ENCODE measurements around the gene GSTA2.
A peak's percentile ranks its signal among the peaks of the same experiment; 100 is the strongest.
"Not testable (repeated sequence)": the region's sequence is repeated elsewhere in the genome, so short reads cannot be mapped to it uniquely, and the experiment has no call there.

Gene GSTA2

DNA sequence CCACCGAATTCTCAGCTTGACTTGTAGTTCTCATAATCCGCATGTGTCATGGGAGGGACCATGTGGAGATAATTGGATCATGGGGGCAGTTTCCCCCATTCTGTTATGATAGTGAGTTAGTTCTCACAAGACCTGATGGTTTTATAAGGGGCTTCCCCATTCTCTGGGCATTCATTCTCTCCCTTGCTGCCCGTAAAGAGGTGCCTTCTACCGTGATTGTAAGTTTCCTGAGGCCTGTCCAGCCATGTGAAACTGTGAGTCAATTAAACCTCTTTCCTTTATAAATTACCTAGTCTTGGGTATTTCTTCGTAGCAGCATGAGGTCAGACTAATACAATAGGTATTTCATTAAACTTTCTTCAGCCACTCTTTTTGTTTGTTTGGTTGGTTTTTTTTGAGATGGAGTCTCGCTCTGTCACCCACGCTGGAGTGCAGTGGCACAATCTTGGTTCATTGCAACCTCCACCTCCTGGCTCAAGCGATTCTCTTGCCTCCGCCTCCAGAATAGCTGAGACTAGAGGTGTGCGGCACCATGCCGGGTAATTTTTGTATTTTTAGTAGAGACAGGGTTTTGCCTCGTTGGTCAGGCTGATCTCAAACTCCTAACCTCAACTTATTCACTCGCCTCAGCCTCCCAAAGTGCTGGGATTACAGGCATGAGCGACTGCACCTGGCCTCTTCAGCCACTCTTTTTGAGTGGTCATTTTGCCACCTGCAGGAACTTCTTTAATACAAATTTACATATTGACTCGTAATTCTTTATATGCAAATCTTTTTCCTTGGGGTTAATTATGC lies 36.3 kb downstream of the GSTA2 start:
- Histone ChIP-seq H3K9me3 (ENCODE audit: control insufficient read depth, low read length) (no peaks in the 10 kb centered on the region), H3K36me3 (ENCODE audit: control insufficient read depth, insufficient read depth, low read length) (no peaks in the 10 kb centered on the region), H3K4me1 (ENCODE audit: control insufficient read depth, insufficient read depth, low read length, poor library complexity, severe bottlenecking) (no peaks in the 10 kb centered on the region), H3K27me3 (replicated peaks; ENCODE audit: control insufficient read depth, insufficient read depth, low read length, poor library complexity, severe bottlenecking) (no peaks in the 10 kb centered on the region), H3K4me3 (ENCODE audit: insufficient read depth, low read depth, low read length, poor library complexity, severe bottlenecking) (no peak overlapping the region), H3K27ac (ENCODE audit: insufficient read depth, low read length, poor library complexity, severe bottlenecking) (no peak overlapping the region)
- no peak for DNase-seq

DNA sequence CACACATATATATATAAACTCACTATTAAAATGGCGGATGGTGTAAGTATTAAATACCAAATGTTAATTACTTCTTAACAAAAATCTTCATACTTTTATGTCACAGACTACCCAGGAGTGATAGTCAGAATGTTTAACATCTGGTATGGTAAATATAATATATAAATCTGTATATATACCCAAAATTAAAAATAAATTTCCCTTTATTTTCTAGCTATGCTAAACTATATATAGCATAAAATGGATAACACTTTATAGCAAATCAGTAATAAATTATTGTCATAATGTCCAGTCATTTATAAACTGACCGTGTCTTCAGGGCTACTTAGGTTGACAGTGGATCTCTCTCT lies 37.1 kb downstream of the GSTA2 start:
- Histone ChIP-seq H3K4me3 (ENCODE audit: insufficient read depth, low read depth, low read length, poor library complexity, severe bottlenecking) (no peak overlapping the region), H3K36me3 (ENCODE audit: control insufficient read depth, insufficient read depth, low read length) (no peaks in the 10 kb centered on the region), H3K9me3 (ENCODE audit: control insufficient read depth, low read length) (no peaks in the 10 kb centered on the region), H3K4me1 (ENCODE audit: control insufficient read depth, insufficient read depth, low read length, poor library complexity, severe bottlenecking) (no peaks in the 10 kb centered on the region), H3K27me3 (replicated peaks; ENCODE audit: control insufficient read depth, insufficient read depth, low read length, poor library complexity, severe bottlenecking) (no peaks in the 10 kb centered on the region), H3K27ac (ENCODE audit: insufficient read depth, low read length, poor library complexity, severe bottlenecking) (no peak overlapping the region)
- no peak for DNase-seq

DNA sequence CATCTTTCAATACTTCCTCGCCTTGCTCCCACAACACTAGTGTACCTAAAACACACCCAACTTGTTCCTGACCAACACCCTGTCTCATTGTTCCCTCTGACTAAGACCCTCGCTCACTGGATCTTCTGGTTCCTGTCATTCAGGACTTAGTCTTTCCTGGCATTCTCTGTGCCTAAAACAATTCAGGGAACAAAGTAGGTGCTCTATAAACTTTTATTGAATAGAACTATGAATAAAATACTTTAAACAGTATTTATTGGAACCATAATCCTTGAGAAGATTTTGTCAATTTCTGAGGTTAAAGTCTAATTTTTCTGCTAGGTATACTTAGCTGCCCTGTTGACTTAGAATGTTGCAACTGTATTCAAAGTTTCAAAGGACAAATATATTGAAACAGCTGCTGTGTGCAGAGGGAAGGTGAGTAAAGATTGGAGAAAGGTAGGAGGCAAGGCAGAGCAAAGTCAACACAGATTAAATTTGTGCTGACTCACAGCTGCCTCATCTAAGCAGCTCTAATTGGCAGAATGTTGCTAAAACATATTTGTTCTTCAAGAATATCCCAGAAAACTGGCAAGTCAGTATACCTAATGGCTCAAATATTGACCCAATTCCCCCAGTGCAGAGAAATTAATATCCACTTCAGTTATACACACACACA lies 37.6 kb downstream of the GSTA2 start:
- Histone ChIP-seq H3K27ac (ENCODE audit: insufficient read depth, low read length, poor library complexity, severe bottlenecking) (no peak overlapping the region), H3K9me3 (ENCODE audit: control insufficient read depth, low read length) (no peaks in the 10 kb centered on the region), H3K36me3 (ENCODE audit: control insufficient read depth, insufficient read depth, low read length) (no peaks in the 10 kb centered on the region), H3K4me3 (ENCODE audit: insufficient read depth, low read depth, low read length, poor library complexity, severe bottlenecking) (no peak overlapping the region), H3K27me3 (replicated peaks; ENCODE audit: control insufficient read depth, insufficient read depth, low read length, poor library complexity, severe bottlenecking) (no peaks in the 10 kb centered on the region), H3K4me1 (ENCODE audit: control insufficient read depth, insufficient read depth, low read length, poor library complexity, severe bottlenecking) (no peaks in the 10 kb centered on the region)
- DNase-seq = no peak

DNA sequence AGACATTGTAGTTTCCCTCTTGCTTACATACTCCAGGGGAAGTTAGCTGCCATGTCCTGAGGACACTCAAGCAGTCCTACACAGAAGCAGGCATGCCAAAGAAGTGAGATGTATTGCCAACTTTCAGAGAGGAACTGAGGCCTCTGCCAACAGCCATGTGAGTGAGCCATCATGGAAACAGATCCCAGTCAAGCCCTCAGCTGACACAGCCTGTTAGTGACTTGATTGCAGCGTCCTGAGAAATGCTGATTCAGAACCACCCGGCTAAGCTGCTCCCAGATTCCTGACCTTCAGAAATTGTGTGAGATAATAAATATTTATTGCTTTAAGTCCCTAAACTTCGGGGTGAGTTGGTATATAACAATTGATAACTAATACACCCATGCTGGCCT lies 38.1 kb downstream of the GSTA2 start:
- no peaks in the 10 kb centered on the region for H3K27me3 ChIP-seq (replicated peaks; ENCODE audit: control insufficient read depth, insufficient read depth, low read length, poor library complexity, severe bottlenecking)
- H3K36me3 ChIP-seq (ENCODE audit: control insufficient read depth, insufficient read depth, low read length) = no peaks in the 10 kb centered on the region
- no peak for DNase-seq
- H3K4me3 ChIP-seq (ENCODE audit: insufficient read depth, low read depth, low read length, poor library complexity, severe bottlenecking) = no peak overlapping the region
- H3K27ac ChIP-seq (ENCODE audit: insufficient read depth, low read length, poor library complexity, severe bottlenecking) = no peak overlapping the region
- no peaks in the 10 kb centered on the region for H3K9me3 ChIP-seq (ENCODE audit: control insufficient read depth, low read length)
- no peaks in the 10 kb centered on the region for H3K4me1 ChIP-seq (ENCODE audit: control insufficient read depth, insufficient read depth, low read length, poor library complexity, severe bottlenecking)

DNA sequence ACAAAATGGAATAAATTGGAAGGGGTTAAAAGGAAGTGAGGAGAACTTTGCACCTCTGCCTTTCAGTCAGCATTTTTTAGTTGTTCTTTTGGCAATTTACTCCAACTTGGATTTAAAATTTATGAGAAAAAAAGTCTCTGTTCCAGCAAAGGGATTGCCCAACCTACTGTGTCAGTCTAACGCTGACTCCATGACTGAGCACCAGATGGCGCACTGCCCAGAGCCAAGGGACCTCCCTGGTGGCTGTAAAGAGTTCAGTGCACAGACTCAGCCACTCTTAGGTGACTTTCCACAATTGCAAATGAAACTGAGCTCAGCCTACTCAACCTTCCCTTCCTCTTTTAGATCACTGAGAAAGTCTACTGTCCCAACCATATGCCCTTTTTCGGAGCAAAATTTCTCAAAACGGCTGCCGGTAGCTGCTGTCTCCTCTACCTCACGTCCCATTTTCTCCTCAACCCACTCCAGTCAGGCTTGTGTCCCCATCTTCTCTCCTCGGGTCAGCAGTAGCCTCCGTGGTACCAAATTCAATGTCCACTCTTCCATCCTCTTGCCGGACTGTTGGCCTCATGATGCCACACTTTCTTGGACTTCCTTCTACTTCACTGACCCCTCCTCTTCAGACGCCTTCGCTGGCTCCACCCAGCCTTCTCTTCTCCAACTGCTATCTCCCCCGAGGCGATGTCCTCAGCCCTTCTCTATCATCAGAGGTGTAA lies 38.7 kb downstream of the GSTA2 start:
- no peak overlapping the region for H3K27ac ChIP-seq (ENCODE audit: insufficient read depth, low read length, poor library complexity, severe bottlenecking)
- H3K4me1 ChIP-seq (ENCODE audit: control insufficient read depth, insufficient read depth, low read length, poor library complexity, severe bottlenecking) = no peaks in the 10 kb centered on the region
- H3K27me3 ChIP-seq (replicated peaks; ENCODE audit: control insufficient read depth, insufficient read depth, low read length, poor library complexity, severe bottlenecking) = no peaks in the 10 kb centered on the region
- peak in 2 of 3 donors; percentile 1 to 28 for DNase-seq
- no peaks in the 10 kb centered on the region for H3K9me3 ChIP-seq (ENCODE audit: control insufficient read depth, low read length)
- H3K36me3 ChIP-seq (ENCODE audit: control insufficient read depth, insufficient read depth, low read length) = no peaks in the 10 kb centered on the region
- H3K4me3 ChIP-seq (ENCODE audit: insufficient read depth, low read depth, low read length, poor library complexity, severe bottlenecking) = no peak overlapping the region

DNA sequence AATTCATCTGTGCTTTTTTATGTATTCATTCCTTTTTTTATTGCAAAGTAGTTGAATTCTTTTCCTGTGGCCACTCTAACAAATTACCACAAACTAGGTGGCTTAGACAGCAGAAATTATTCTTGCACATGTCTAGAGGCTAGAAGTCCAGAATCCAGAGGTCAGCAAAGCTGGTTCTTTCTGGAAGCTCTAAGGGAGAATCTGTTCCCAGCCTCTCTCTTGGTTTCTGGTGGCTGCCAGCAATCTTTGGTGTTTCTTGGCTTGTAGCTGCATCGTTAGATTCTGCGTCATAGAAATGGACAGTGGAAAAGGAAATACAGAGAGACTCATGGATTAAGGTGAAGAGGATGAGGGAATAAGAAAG lies 39.3 kb downstream of the GSTA2 start:
- Histone ChIP-seq H3K36me3 (ENCODE audit: control insufficient read depth, insufficient read depth, low read length) (no peaks in the 10 kb centered on the region), H3K4me3 (ENCODE audit: insufficient read depth, low read depth, low read length, poor library complexity, severe bottlenecking) (no peak overlapping the region), H3K4me1 (ENCODE audit: control insufficient read depth, insufficient read depth, low read length, poor library complexity, severe bottlenecking) (no peaks in the 10 kb centered on the region), H3K27ac (ENCODE audit: insufficient read depth, low read length, poor library complexity, severe bottlenecking) (no peak overlapping the region), H3K9me3 (ENCODE audit: control insufficient read depth, low read length) (no peaks in the 10 kb centered on the region), H3K27me3 (replicated peaks; ENCODE audit: control insufficient read depth, insufficient read depth, low read length, poor library complexity, severe bottlenecking) (no peaks in the 10 kb centered on the region)
- DNase-seq = no peak

DNA sequence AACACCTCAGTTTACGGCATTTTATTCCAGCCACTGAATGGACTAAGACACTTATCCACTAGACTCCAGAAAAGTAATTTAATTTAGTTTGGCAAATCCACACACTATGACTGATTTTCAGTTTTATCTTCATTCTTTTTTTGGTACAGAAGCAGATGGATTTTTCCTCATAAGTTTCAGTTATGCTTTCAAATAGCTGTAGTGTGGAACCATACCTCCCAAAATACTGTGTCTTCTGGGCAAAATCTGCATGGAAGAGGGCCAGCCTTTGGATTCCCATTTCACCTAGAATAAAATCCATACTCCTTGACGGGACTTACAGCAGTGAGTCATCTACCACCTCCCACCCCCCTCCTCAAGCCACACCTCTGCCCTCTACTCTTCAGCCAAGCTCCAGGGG lies 43.0 kb downstream of the GSTA2 start:
- Histone ChIP-seq H3K9me3 (ENCODE audit: control insufficient read depth, low read length) (no peaks in the 10 kb centered on the region), H3K4me3 (ENCODE audit: insufficient read depth, low read depth, low read length, poor library complexity, severe bottlenecking) (no peak overlapping the region), H3K4me1 (ENCODE audit: control insufficient read depth, insufficient read depth, low read length, poor library complexity, severe bottlenecking) (no peaks in the 10 kb centered on the region), H3K27ac (ENCODE audit: insufficient read depth, low read length, poor library complexity, severe bottlenecking) (no peak overlapping the region), H3K27me3 (replicated peaks; ENCODE audit: control insufficient read depth, insufficient read depth, low read length, poor library complexity, severe bottlenecking) (no peaks in the 10 kb centered on the region), H3K36me3 (ENCODE audit: control insufficient read depth, insufficient read depth, low read length) (no peaks in the 10 kb centered on the region)
- DNase-seq = no peak

DNA sequence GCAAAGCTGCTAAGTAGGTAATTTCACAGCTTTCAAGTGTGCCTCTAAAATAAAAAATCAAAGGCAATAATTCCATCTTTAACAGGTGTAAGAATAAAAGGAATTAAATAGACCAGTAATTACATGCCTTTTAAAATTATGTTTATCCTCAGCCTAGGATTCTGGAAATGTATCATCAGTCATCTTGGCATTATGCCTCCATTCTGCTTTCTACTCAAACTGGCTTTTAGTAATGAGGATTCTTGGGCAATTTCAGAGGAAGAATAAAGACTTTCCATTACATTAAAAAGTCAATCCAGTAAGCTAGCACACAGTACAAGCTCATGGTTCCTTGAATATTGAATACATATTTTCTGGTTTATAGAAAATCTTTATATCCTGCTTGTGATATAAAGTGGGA lies 44.7 kb downstream of the GSTA2 start:
- Histone ChIP-seq H3K27me3 (replicated peaks; ENCODE audit: control insufficient read depth, insufficient read depth, low read length, poor library complexity, severe bottlenecking) (no peaks in the 10 kb centered on the region), H3K9me3 (ENCODE audit: control insufficient read depth, low read length) (no peaks in the 10 kb centered on the region), H3K4me1 (ENCODE audit: control insufficient read depth, insufficient read depth, low read length, poor library complexity, severe bottlenecking) (no peaks in the 10 kb centered on the region), H3K27ac (ENCODE audit: insufficient read depth, low read length, poor library complexity, severe bottlenecking) (no peak overlapping the region), H3K36me3 (ENCODE audit: control insufficient read depth, insufficient read depth, low read length) (no peaks in the 10 kb centered on the region), H3K4me3 (ENCODE audit: insufficient read depth, low read depth, low read length, poor library complexity, severe bottlenecking) (no peak overlapping the region)
- DNase-seq = no peak

DNA sequence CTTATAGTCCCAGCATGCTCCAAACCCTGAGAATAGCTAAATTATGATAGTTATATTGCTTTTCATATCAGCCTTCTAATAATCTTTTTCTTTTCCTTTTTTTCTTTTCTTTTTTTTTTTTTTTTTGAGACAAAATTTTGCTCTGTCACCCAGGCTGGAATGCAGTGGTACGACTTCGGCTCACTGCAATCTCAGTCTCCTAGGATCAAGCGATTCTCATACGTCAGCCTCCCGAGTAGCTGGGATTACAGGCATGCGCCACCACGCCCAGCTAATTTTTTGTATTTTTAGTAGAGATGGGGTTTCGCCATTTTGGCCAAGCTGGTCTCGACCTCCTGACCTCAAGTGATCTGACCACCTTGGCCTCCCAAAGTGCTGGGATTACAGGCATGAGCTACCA lies 48.5 kb downstream of the GSTA2 start:
- DNase-seq = not testable (repeated sequence)

DNA sequence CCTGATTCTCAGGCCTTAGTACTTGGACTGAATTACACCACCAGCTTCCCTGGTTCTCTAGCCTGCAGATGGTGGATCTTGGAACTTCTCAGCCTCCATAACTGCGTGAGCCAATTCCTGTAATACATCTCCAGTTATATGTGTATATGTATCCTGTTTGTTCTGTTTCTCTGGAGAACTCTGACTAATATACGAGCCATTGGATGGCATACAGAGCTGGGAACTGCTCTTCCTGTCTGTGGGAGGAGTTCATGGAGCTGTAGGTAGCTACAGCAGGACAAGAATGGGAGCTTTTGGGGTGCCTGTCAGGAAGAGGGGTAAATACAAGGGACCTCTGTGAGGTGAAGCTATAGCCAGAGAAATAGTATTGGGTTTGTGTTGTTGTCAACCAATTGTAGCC lies 51.1 kb downstream of the GSTA2 start:
- no peak overlapping the region for H3K4me3 ChIP-seq (ENCODE audit: insufficient read depth, low read depth, low read length, poor library complexity, severe bottlenecking)
- no peak for DNase-seq
- no peak overlapping the region for H3K27ac ChIP-seq (ENCODE audit: insufficient read depth, low read length, poor library complexity, severe bottlenecking)
- no peaks in the 10 kb centered on the region for H3K27me3 ChIP-seq (replicated peaks; ENCODE audit: control insufficient read depth, insufficient read depth, low read length, poor library complexity, severe bottlenecking)
- H3K4me1 ChIP-seq (ENCODE audit: control insufficient read depth, insufficient read depth, low read length, poor library complexity, severe bottlenecking) = no peaks in the 10 kb centered on the region
- no peaks in the 10 kb centered on the region for H3K9me3 ChIP-seq (ENCODE audit: control insufficient read depth, low read length)
- H3K36me3 ChIP-seq (ENCODE audit: control insufficient read depth, insufficient read depth, low read length) = no peaks in the 10 kb centered on the region

More for the DNA sequence above, 48.5 kb downstream of the GSTA2 start:
- H3K4me3 ChIP-seq (ENCODE audit: insufficient read depth, low read depth, low read length, poor library complexity, severe bottlenecking); H3K36me3 ChIP-seq (ENCODE audit: control insufficient read depth, insufficient read depth, low read length); H3K27me3 ChIP-seq (replicated peaks; ENCODE audit: control insufficient read depth, insufficient read depth, low read length, poor library complexity, severe bottlenecking); H3K27ac ChIP-seq (ENCODE audit: insufficient read depth, low read length, poor library complexity, severe bottlenecking); H3K9me3 ChIP-seq (ENCODE audit: control insufficient read depth, low read length); H3K4me1 ChIP-seq (ENCODE audit: control insufficient read depth, insufficient read depth, low read length, poor library complexity, severe bottlenecking): not testable (repeated sequence)

All from effector memory CD4-positive, alpha-beta T cell (primary cell).